ENCODE results near the gene GPR135.

Gene GPR135

DNA sequence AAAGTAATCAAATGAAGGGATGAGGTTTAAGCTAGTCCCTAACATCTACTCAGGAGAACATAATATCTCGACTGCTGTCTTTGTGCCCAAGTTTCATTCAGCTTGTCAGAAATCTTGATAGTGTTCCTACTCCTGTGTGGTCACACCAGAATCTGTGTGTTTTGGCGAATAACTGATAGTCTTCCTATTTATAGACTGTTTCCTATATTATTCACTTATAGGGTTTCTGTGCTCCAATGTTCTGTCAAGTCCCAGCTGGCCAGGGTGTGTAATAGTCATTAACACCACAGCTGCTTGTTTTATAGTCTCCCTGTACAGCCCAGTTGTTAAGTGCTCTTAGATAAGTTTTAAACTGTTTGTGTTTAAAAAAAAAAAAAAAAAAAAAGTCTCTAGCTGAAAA lies 45.9 kb downstream of the GPR135 start:
- no peak for DNase-seq

DNA sequence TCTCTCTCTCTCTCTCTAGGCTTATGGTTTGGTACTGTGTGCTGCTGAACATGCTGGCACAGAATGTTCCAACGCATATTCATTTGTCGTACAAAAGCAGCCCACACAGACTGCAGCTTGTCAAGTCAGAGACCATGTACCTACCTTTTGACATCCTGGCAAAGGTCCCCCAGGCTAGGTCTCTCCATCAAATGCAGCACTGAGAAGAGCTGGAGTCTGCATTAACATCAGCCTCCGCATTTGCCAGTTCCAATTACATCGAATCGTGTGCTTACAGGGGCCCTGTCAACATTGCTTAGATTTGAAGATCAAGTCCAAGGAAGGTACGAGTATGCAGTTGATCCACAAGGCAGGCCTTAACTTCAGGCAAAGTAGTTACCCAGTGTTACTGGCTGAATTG lies 47.9 kb downstream of the GPR135 start:
- no peak for DNase-seq

DNA sequence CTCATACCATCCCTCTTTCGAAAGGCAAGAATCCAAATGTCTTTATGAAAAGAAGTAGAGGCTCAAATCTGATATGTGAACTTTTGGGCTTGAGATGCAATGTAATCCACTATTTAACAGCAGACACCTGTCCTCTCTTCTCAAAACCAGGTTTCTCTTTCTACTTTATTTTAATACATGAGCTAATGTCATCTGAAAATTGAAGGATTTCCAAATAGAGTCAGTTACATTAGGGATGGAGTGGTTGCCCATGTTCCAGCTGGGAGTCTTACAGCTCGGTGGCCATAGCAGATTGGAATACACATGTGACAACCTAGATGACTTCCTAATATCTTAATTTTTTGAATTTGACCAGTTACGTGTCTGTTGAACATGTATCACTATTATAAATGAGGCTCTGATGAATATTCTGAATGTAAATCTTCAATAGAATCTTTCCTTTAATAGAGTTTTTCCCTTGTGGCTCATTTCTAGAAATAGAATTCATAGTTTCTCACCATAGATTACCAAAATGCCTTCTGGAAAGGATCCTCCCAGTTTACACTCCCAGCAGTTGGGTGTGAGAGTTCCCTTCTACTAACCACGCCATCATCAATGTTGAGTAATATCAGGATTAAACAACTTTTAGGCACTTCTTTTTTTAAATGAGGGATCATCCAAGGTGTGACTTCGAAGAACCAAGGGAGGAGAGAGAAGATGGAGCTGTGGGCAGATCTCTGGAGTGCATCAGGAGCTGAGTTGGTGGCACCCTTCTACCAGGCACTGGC lies 49.2 kb downstream of the GPR135 start:
- no peak for DNase-seq

All from DMS53 (cell line).